Neural cell (in vitro differentiated cells): Measurements from ENCODE around the gene OR51E2. TPM values are rescaled to one million over a fixed set of nuclear protein-coding genes. Genes with fewer than 3 reads are reported as not detected.

Source experiments
- H2AFZ ChIP-seq: fragments of 200-600, 300-800 bp; sonication (generic), shearing (Covaris generic); 2 replicates; pipeline ENCODE4 v1.6.0; 2014; ENCODE audit warnings: low read depth, mild to moderate bottlenecking, antibody characterized with exemption, low read length, moderate library complexity
- H3F3A ChIP-seq: fragments of 200-600 bp; shearing (Covaris generic); 2 replicates; pipeline ENCODE4 v1.6.1; 2016; ENCODE audit warnings: mild to moderate bottlenecking, moderate library complexity, mixed read lengths, antibody characterized with exemption, low read length; ENCODE audit not compliant: insufficient read depth, poor library complexity, severe bottlenecking
- H3K27ac ChIP-seq: fragments of 200-600, 300-800 bp; sonication (generic), shearing (Covaris generic); 2 replicates; pipeline ENCODE4 v1.5.1; 2014; ENCODE audit warnings: mild to moderate bottlenecking, low read length, moderate library complexity
- H3K27me3 ChIP-seq: fragments of 300-800, 200-600 bp; sonication (generic), shearing (Covaris generic); 2 replicates; pipeline ENCODE4 v1.6.0; 2014; ENCODE audit warnings: mild to moderate bottlenecking, low read depth, low read length, moderate library complexity; ENCODE audit not compliant: insufficient read depth
- H3K36me3 ChIP-seq: fragments of 300-800, 200-600 bp; sonication (generic), shearing (Covaris generic); 2 replicates; pipeline ENCODE4 v1.5.1; 2014; ENCODE audit warnings: mild to moderate bottlenecking, antibody characterized with exemption, low read length, moderate library complexity; ENCODE audit not compliant: insufficient read depth
- H3K4me2 ChIP-seq: fragments of 300-800, 200-600 bp; sonication (generic), shearing (Covaris generic); 2 replicates; pipeline ENCODE4 v1.6.0; 2014; ENCODE audit warnings: mild to moderate bottlenecking, low read length
- H3K4me3 ChIP-seq: fragments of 300-800, 200-600 bp; sonication (generic), shearing (Covaris generic); 2 replicates; pipeline ENCODE4 v1.5.1; 2014; ENCODE audit warnings: mild to moderate bottlenecking, low read length, moderate library complexity
- H3K79me2 ChIP-seq: fragments of 200-600 bp; shearing (Covaris generic); replicated peaks from 2 replicates; pipeline ENCODE4 v1.6.0; 2014; ENCODE audit warnings: mild to moderate bottlenecking, low read length, moderate library complexity; ENCODE audit not compliant: insufficient read depth
- H3K9ac ChIP-seq: fragments of 300-800, 200-600 bp; sonication (generic), shearing (Covaris generic); 2 replicates; pipeline ENCODE4 v1.6.1; 2016; ENCODE audit warnings: mild to moderate bottlenecking, low read length, mixed read lengths
- H3K9me2 ChIP-seq: fragments of 200-600 bp; shearing (Covaris generic); 2 replicates; pipeline ENCODE4 v1.6.1; 2016; ENCODE audit warnings: mild to moderate bottlenecking, low read length, mixed read lengths; ENCODE audit not compliant: insufficient read depth
- H3K9me3 ChIP-seq: fragments of 200-600, 300-800 bp; sonication (generic), shearing (Covaris generic); 2 replicates; pipeline ENCODE4 v1.6.1; 2016; ENCODE audit warnings: mild to moderate bottlenecking, mixed run types, low read length, moderate library complexity, mixed read lengths
- H4K20me1 ChIP-seq: fragments of 200-600 bp; shearing (Covaris generic); 2 replicates; pipeline ENCODE4 v1.6.1; 2016; ENCODE audit warnings: mild to moderate bottlenecking, mixed run types; ENCODE audit not compliant: insufficient read depth
- EP300 ChIP-seq: fragments of 450-650 bp; conservative IDR thresholded peaks from 2 replicates; pipeline ENCODE4 v1.6.1; 2014; ENCODE audit warnings: antibody characterized with exemption, mild to moderate bottlenecking, moderate library complexity; ENCODE audit not compliant: poor library complexity, severe bottlenecking
- EZH2 ChIP-seq: fragments of 200-600, 300-800 bp; shearing (Covaris generic), sonication (generic); IDR thresholded peaks from 2 replicates; pipeline ENCODE4 v1.6.1; 2014; ENCODE audit warnings: antibody characterized with exemption, low read length, borderline replicate concordance, mild to moderate bottlenecking; ENCODE audit not compliant: insufficient read depth, poor library complexity, severe bottlenecking
- MXI1 ChIP-seq: fragments of 450-650 bp; conservative IDR thresholded peaks from 2 replicates; pipeline ENCODE4 v1.6.1; 2014; ENCODE audit warnings: antibody characterized with exemption, mild to moderate bottlenecking; ENCODE audit not compliant: poor library complexity, severe bottlenecking
- POLR2AphosphoS5 ChIP-seq: IDR thresholded peaks from 2 replicates; pipeline ENCODE4 v1.6.1; 2012
- RAD21 ChIP-seq: fragments of 450-650 bp; conservative IDR thresholded peaks from 2 replicates; pipeline ENCODE4 v1.6.1; 2014; ENCODE audit warnings: antibody characterized with exemption, mild to moderate bottlenecking, moderate library complexity
- SMC3 ChIP-seq: fragments of 450-650 bp; conservative IDR thresholded peaks from 2 replicates; pipeline ENCODE4 v1.6.1; 2014; ENCODE audit warnings: antibody characterized with exemption, mild to moderate bottlenecking, moderate library complexity; ENCODE audit not compliant: poor library complexity
- TAF1 ChIP-seq: IDR thresholded peaks from 2 replicates; pipeline ENCODE4 v1.6.1; 2012; ENCODE audit warnings: low read depth
- polyA plus RNA-seq: library from polyadenylated mRNA; depleted of rRNA; stranded (reverse); fragments of >200 nt; gene quantifications from 2 replicates; pipeline ENCODE4 v1.2.3, GENCODE V29; 2014
- TF ChIP-seq, protein P1 (sequence below): fragments of 450-650 bp; IDR thresholded peaks from 2 replicates; pipeline ENCODE4 v1.5.1; 2014; ENCODE audit warnings: antibody characterized with exemption, mild to moderate bottlenecking, moderate library complexity; ENCODE audit not compliant: poor library complexity, severe bottlenecking
- TF ChIP-seq, protein P2 (sequence below): IDR thresholded peaks from 2 replicates; pipeline ENCODE4 v1.6.1; 2012; ENCODE audit warnings: borderline replicate concordance

OR51E2 gene
- polyA plus RNA-seq, 1 donor from 2014 or later: not detected

DNA sequence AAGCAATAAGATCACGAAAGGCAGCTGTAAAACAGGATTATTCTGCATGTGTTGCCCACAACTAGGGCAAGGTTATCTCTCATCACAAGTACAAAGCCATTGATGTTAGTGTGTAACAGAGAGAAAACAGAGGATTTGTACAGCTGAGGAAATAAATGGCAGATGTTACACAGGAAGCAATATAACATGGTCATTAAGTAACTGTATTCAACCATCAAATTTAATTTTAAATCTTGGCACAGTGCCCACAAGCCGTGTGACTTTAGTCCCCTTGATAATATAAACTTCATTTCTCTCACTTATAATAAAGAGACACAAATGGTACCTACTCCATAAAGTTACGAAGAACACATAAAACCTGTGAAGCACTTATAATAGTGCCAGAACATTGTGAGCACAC lies 17.3 kb downstream of the OR51E2 start:
- Histone ChIP-seq H3K9me3 (no peaks in the 10 kb centered on the region), H3K79me2 (no peaks in the 10 kb centered on the region), H2AFZ (no peak overlapping the region), H3K9ac (no peak overlapping the region), H3F3A (no peaks in the 10 kb centered on the region), H3K36me3 (no peaks in the 10 kb centered on the region), H3K4me2 (no peak overlapping the region), H4K20me1 (no peaks in the 10 kb centered on the region), H3K27ac (no peak overlapping the region), H3K9me2 (no peaks in the 10 kb centered on the region), H3K27me3 (no peaks in the 10 kb centered on the region), H3K4me3 (no peak overlapping the region)
- no peak for TF ChIP-seq POLR2AphosphoS5
- no peak for TF ChIP-seq EZH2
- TF ChIP-seq, protein P1, sequence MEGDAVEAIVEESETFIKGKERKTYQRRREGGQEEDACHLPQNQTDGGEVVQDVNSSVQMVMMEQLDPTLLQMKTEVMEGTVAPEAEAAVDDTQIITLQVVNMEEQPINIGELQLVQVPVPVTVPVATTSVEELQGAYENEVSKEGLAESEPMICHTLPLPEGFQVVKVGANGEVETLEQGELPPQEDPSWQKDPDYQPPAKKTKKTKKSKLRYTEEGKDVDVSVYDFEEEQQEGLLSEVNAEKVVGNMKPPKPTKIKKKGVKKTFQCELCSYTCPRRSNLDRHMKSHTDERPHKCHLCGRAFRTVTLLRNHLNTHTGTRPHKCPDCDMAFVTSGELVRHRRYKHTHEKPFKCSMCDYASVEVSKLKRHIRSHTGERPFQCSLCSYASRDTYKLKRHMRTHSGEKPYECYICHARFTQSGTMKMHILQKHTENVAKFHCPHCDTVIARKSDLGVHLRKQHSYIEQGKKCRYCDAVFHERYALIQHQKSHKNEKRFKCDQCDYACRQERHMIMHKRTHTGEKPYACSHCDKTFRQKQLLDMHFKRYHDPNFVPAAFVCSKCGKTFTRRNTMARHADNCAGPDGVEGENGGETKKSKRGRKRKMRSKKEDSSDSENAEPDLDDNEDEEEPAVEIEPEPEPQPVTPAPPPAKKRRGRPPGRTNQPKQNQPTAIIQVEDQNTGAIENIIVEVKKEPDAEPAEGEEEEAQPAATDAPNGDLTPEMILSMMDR: no peak
- TF ChIP-seq TAF1: no peak
- TF ChIP-seq EP300: no peak
- TF ChIP-seq, protein P2, sequence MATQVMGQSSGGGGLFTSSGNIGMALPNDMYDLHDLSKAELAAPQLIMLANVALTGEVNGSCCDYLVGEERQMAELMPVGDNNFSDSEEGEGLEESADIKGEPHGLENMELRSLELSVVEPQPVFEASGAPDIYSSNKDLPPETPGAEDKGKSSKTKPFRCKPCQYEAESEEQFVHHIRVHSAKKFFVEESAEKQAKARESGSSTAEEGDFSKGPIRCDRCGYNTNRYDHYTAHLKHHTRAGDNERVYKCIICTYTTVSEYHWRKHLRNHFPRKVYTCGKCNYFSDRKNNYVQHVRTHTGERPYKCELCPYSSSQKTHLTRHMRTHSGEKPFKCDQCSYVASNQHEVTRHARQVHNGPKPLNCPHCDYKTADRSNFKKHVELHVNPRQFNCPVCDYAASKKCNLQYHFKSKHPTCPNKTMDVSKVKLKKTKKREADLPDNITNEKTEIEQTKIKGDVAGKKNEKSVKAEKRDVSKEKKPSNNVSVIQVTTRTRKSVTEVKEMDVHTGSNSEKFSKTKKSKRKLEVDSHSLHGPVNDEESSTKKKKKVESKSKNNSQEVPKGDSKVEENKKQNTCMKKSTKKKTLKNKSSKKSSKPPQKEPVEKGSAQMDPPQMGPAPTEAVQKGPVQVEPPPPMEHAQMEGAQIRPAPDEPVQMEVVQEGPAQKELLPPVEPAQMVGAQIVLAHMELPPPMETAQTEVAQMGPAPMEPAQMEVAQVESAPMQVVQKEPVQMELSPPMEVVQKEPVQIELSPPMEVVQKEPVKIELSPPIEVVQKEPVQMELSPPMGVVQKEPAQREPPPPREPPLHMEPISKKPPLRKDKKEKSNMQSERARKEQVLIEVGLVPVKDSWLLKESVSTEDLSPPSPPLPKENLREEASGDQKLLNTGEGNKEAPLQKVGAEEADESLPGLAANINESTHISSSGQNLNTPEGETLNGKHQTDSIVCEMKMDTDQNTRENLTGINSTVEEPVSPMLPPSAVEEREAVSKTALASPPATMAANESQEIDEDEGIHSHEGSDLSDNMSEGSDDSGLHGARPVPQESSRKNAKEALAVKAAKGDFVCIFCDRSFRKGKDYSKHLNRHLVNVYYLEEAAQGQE: no peak
- no peak for TF ChIP-seq RAD21
- no peak for TF ChIP-seq MXI1
- no peak for TF ChIP-seq SMC3

DNA sequence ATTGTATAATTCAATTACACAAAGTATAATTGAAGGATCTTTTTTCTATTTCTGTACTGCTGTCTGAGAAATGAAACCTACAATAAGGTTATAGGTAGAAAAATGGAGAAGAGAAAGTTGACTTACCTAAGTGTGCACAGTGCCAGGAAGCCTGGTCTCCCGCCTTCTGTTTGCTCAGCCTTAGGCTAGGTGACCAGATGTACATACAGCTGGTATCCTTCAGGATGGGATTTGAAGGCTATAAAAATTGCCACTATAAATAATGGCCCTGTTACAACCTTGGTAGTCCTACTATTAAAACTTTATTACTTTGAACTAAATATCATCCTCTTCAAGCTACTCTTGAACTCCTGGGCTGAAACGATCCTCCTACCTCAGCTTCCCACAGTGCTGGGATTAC lies 19.7 kb downstream of the OR51E2 start:
- no peaks in the 10 kb centered on the region for H3K9me3 ChIP-seq

More for the DNA sequence above, 19.7 kb downstream of the OR51E2 start:
- Histone ChIP-seq H3K4me3 (no peak overlapping the region), H3K4me2 (no peak overlapping the region), H4K20me1 (no peaks in the 10 kb centered on the region), H3K9me2 (no peaks in the 10 kb centered on the region), H3K9ac (no peak overlapping the region), H3K27me3 (no peaks in the 10 kb centered on the region), H3F3A (no peaks in the 10 kb centered on the region), H3K79me2 (no peaks in the 10 kb centered on the region), H3K36me3 (no peaks in the 10 kb centered on the region), H3K27ac (no peak overlapping the region), H2AFZ (no peak overlapping the region)
- TF ChIP-seq EZH2: no peak
- no peak for TF ChIP-seq TAF1
- no peak for TF ChIP-seq POLR2AphosphoS5
- TF ChIP-seq, protein P1: no peak
- no peak for TF ChIP-seq EP300
- no peak for TF ChIP-seq MXI1
- TF ChIP-seq, protein P2: no peak
- no peak for TF ChIP-seq RAD21
- TF ChIP-seq SMC3: no peak
